Tibial nerve (tissue), 4 donors: Measurements from ENCODE around the gene HSD17B1. TPM values are rescaled to one million over a fixed set of nuclear protein-coding genes. Genes with fewer than 3 reads are reported as not detected.
"Not testable (repeated sequence)": the region's sequence is repeated elsewhere in the genome, so short reads cannot be mapped to it uniquely, and the experiment has no call there.

ENCODE experiments used
- DNase-seq, 2 donors: peaks; one replicate each; pipeline ENCODE4 v3.0.0-alpha.2; 2019; ENCODE audit warnings: low spot score in 2 of 2
- H3K27ac ChIP-seq, 4 donors: fragments of 200-600 bp; sonication (generic) in 3 of 4; one replicate each; pipeline ENCODE4 v1.5.1; 2017 to 2019; ENCODE audit warnings: mild to moderate bottlenecking in 1 of 4
- H3K27me3 ChIP-seq, 2 donors: fragments of 200-600 bp; sonication (generic) in 1 of 2; one replicate each; pipeline versions ENCODE4 v1.5.1 to v1.6.0; 2017 to 2019
- H3K36me3 ChIP-seq, 3 donors: fragments of 200-600 bp; sonication (generic); one replicate each; pipeline ENCODE4 v1.5.1; 2018 to 2019
- H3K4me1 ChIP-seq, 4 donors: fragments of 200-600 bp; sonication (generic) in 3 of 4; one replicate each; pipeline ENCODE4 v1.5.1; 2017 to 2019
- H3K4me3 ChIP-seq, 4 donors: fragments of 200-600 bp; sonication (generic) in 3 of 4; one replicate each; pipeline ENCODE4 v1.5.1; 2017 to 2019; ENCODE audit warnings: mild to moderate bottlenecking in 1 of 4, moderate library complexity in 1 of 4
- H3K9me3 ChIP-seq, 4 donors: fragments of 200-600 bp; sonication (generic) in 3 of 4; one replicate each; pipeline ENCODE4 v1.5.1; 2017 to 2019
- CTCF ChIP-seq, 5 experiments: fragments of 200-600 bp in 3 of 5; fragments of 450-650 bp in 2 of 5; sonication (generic) in 3 of 5; IDR thresholded peaks; one replicate each; pipeline ENCODE4 v1.5.1; 2016 to 2019; ENCODE audit warnings: antibody characterized with exemption in 5 of 5, mild to moderate bottlenecking in 3 of 5, moderate library complexity in 2 of 5
- EP300 ChIP-seq, 2 donors: sonication (generic); formaldehyde crosslinking; IDR thresholded peaks; one replicate each; pipeline ENCODE4 v1.6.1; 2017; ENCODE audit warnings: antibody characterized with exemption in 2 of 2, mild to moderate bottlenecking in 1 of 2
- POLR2A ChIP-seq, 2 donors: fragments of 450-650 bp; IDR thresholded peaks; one replicate each; pipeline ENCODE4 v1.6.1; 2017; ENCODE audit warnings: antibody characterized with exemption in 2 of 2, mild to moderate bottlenecking in 2 of 2, moderate library complexity in 2 of 2
- WGBS, 2 donors: methylation state at CpG; one replicate each; pipeline ENCODE4 v1.1.5; 2018; 5-methylcytosine and 5-hydroxymethylcytosine counted together
- total RNA-seq, 4 donors: library from RNA; depleted of rRNA; stranded (reverse); fragments of >200 nt; gene quantifications; one replicate each; pipeline ENCODE4 v1.1.0, GENCODE V29; 2016

The HSD17B1 gene
- 1 to 10 TPM in 3 of 4 donors, under 1 TPM in 1; 0.78 to 4.4 (median 3.7) TPM for total RNA-seq

GRCh38 chr17:42552736-42553135 is at the start of gene HSD17B1:
TSS of gene HSD17B1 (plus strand) at chr17:42552923. CDS start at chr17:42552934, 11 bp downstream.
- H3K36me3 ChIP-seq = peaks cover 0 to 23% (median 0%) of the 10 kb centered on the region in 3 donors
- peaks cover 0 to 46% (median 16%) of the 10 kb centered on the region in 4 donors for H3K4me1 ChIP-seq
- not testable (repeated sequence) for H3K9me3 ChIP-seq, H3K27me3 ChIP-seq, DNase-seq
- peak within 1 kb of the TSS; percentile 67 to 88 (median 76) for H3K4me3 ChIP-seq
- 74 to 91% methylated on average over 7 to 12 of the region's 15 CpGs for WGBS, 2 donors
- H3K27ac ChIP-seq = peak within 1 kb of the TSS in 2 of 4 donors; percentile 82 to 92

GRCh38 chr17:42502926-42503325 is 49.8 kb upstream of the HSD17B1 start:
- WGBS, 2 donors = 93 to 100% methylated on average over 1 of the region's 1 CpG
- Histone ChIP-seq H3K27ac (no peak overlapping the region), H3K4me3 (no peak overlapping the region), H3K4me1 (peaks cover 0 to 4% (median 0%) of the 10 kb centered on the region in 4 donors), H3K36me3 (peaks cover 6 to 93% (median 9%) of the 10 kb centered on the region in 3 donors), H3K27me3 (no peaks in the 10 kb centered on the region), H3K9me3 (no peaks in the 10 kb centered on the region)
- TF ChIP-seq POLR2A (IDR thresholded peaks at IDR 0.05) (no peak), EP300 (IDR thresholded peaks at IDR 0.05) (no peak), CTCF (IDR thresholded peaks at IDR 0.05) (no peak)
- no peak for DNase-seq

- H3K36me3 ChIP-seq = peaks cover 0 to 80% (median 0%) of the 10 kb centered on the region in 3 donors
- peaks cover 0 to 24% (median 8%) of the 10 kb centered on the region in 4 donors for H3K4me1 ChIP-seq
- H3K4me3 ChIP-seq = no peak overlapping the region
- TF ChIP-seq POLR2A (IDR thresholded peaks at IDR 0.05) = no peak
- TF ChIP-seq CTCF (IDR thresholded peaks at IDR 0.05) = no peak
- no peak for TF ChIP-seq EP300 (IDR thresholded peaks at IDR 0.05)
- H3K27ac ChIP-seq = no peak overlapping the region
- H3K27me3 ChIP-seq = no peaks in the 10 kb centered on the region
- no peaks in the 10 kb centered on the region for H3K9me3 ChIP-seq
- 90 to 94% methylated on average over 4 of the region's 4 CpGs for WGBS, 2 donors
- no peak for DNase-seq
Observed at GRCh38 chr17:42507671-42508070, 45.1 kb upstream of the HSD17B1 start.

GRCh38 chr17:42508426-42509165 is 44.1 kb upstream of the HSD17B1 start:
- no peak overlapping the region for H3K4me3 ChIP-seq
- H3K27me3 ChIP-seq = no peaks in the 10 kb centered on the region
- DNase-seq = no peak
- H3K27ac ChIP-seq = peak overlapping the region in 1 of 4 donors; percentile 45
- H3K4me1 ChIP-seq = peaks cover 0 to 34% (median 17%) of the 10 kb centered on the region in 4 donors
- no peaks in the 10 kb centered on the region for H3K9me3 ChIP-seq
- TF ChIP-seq CTCF (IDR thresholded peaks at IDR 0.05) = no peak
- no peak for TF ChIP-seq POLR2A (IDR thresholded peaks at IDR 0.05)
- TF ChIP-seq EP300 (IDR thresholded peaks at IDR 0.05) = no peak
- WGBS, 2 donors = 65 to 71% methylated on average over 12 of the region's 12 CpGs
- peaks cover 0 to 73% (median 0%) of the 10 kb centered on the region in 3 donors for H3K36me3 ChIP-seq

GRCh38 chr17:42509409-42509808 is 43.3 kb upstream of the HSD17B1 start:
- H3K27me3 ChIP-seq = no peaks in the 10 kb centered on the region
- H3K27ac ChIP-seq = peak overlapping the region in 1 of 4 donors; percentile 45
- 85% methylated on average over 5 of the region's 5 CpGs for WGBS, 2 donors
- no peak for DNase-seq
- peaks cover 0 to 73% (median 0%) of the 10 kb centered on the region in 3 donors for H3K36me3 ChIP-seq
- no peaks in the 10 kb centered on the region for H3K9me3 ChIP-seq
- TF ChIP-seq EP300 (IDR thresholded peaks at IDR 0.05) (no peak), CTCF (IDR thresholded peaks at IDR 0.05) (no peak), POLR2A (IDR thresholded peaks at IDR 0.05) (no peak)
- H3K4me3 ChIP-seq = no peak overlapping the region
- H3K4me1 ChIP-seq = peaks cover 0 to 42% (median 20%) of the 10 kb centered on the region in 4 donors
